ENCODE measurements around the gene SSPN. TPM values are rescaled to one million over a fixed set of nuclear protein-coding genes. Genes with fewer than 3 reads are reported as not detected.

Gene SSPN
- total RNA-seq, 1 experiment from 2014 or later: 3.1 TPM

GRCh38 chr12:26197832-26198231, 2.5 kb downstream of the SSPN start:
- no peak for TF ChIP-seq CTCF (IDR thresholded peaks at IDR 0.05; ENCODE audit: insufficient read depth in 1 of 2, low read depth in 1 of 2, low read length in 1 of 2, severe bottlenecking in 1 of 2, unreplicated experiment in 1 of 2)
- POLR2A ChIA-PET: no interaction called here
- Mint-ChIP-seq H3K4me3 (ENCODE audit: unreplicated experiment) (no peak overlapping the region), H3K27me3 (ENCODE audit: insufficient read depth, unreplicated experiment) (peaks cover 3% of the 10 kb centered on the region), H3K27ac (ENCODE audit: unreplicated experiment) (no peak overlapping the region), H3K36me3 (ENCODE audit: insufficient read depth, unreplicated experiment) (no peaks in the 10 kb centered on the region), H3K4me1 (ENCODE audit: low read depth, unreplicated experiment) (no peaks in the 10 kb centered on the region), H3K9me3 (ENCODE audit: unreplicated experiment) (no peaks in the 10 kb centered on the region)
- CTCF ChIA-PET: interaction anchor here (1.1 kb wide), 1 partner anchor 77 kb away, joined by 3 read pairs; no protein-coding TSS in a partner anchor
- no peaks in the 10 kb centered on the region for H3K9me3 ChIP-seq
- BruUV-seq (replicated peaks): no TSS peak
- no peaks in the 10 kb centered on the region for H3K36me3 ChIP-seq (ENCODE audit: control insufficient read depth, insufficient read depth, low read length)
- H3K27me3 ChIP-seq (replicated peaks; ENCODE audit: control insufficient read depth, insufficient read depth, low read length): no peaks in the 10 kb centered on the region
- H3K4me3 ChIP-seq (ENCODE audit: low read depth, low read length): no peak overlapping the region
- H3K4me1 ChIP-seq: no peaks in the 10 kb centered on the region
- intact Hi-C loops (cut with micrococcal nuclease; ENCODE audit: unreplicated experiment): no loop called here
- no peak for DNase-seq

- no peaks in the 10 kb centered on the region for H3K27me3 ChIP-seq (replicated peaks; ENCODE audit: control insufficient read depth, insufficient read depth, low read length)
- BruUV-seq (replicated peaks): no TSS peak
- intact Hi-C loops (cut with micrococcal nuclease; ENCODE audit: unreplicated experiment): no loop called here
- no peaks in the 10 kb centered on the region for H3K36me3 Mint-ChIP-seq (ENCODE audit: insufficient read depth, unreplicated experiment)
- no peaks in the 10 kb centered on the region for H3K36me3 ChIP-seq (ENCODE audit: control insufficient read depth, insufficient read depth, low read length)
- H3K9me3 Mint-ChIP-seq (ENCODE audit: unreplicated experiment): no peaks in the 10 kb centered on the region
- no peak overlapping the region for H3K27ac Mint-ChIP-seq (ENCODE audit: unreplicated experiment)
- no peak overlapping the region for H3K4me3 ChIP-seq (ENCODE audit: low read depth, low read length)
- no peak for DNase-seq
- POLR2A ChIA-PET: no interaction called here
- no peaks in the 10 kb centered on the region for H3K9me3 ChIP-seq
- peaks cover 3% of the 10 kb centered on the region for H3K27me3 Mint-ChIP-seq (ENCODE audit: insufficient read depth, unreplicated experiment)
- no peak overlapping the region for H3K4me3 Mint-ChIP-seq (ENCODE audit: unreplicated experiment)
- no peaks in the 10 kb centered on the region for H3K4me1 Mint-ChIP-seq (ENCODE audit: low read depth, unreplicated experiment)
- H3K4me1 ChIP-seq: no peaks in the 10 kb centered on the region
- no peak for TF ChIP-seq CTCF (IDR thresholded peaks at IDR 0.05; ENCODE audit: insufficient read depth in 1 of 2, low read depth in 1 of 2, low read length in 1 of 2, severe bottlenecking in 1 of 2, unreplicated experiment in 1 of 2)
- CTCF ChIA-PET: no interaction called here
Measured at GRCh38 chr12:26198742-26199141, 3.4 kb downstream of the SSPN start.

- CTCF ChIA-PET: no interaction called here
- H3K27me3 Mint-ChIP-seq (ENCODE audit: insufficient read depth, unreplicated experiment): peaks cover 3% of the 10 kb centered on the region
Measured at GRCh38 chr12:26203167-26203780, 7.9 kb downstream of the SSPN start.

More at GRCh38 chr12:26203167-26203780, 7.9 kb downstream of the SSPN start:
- no peak overlapping the region for H3K4me3 Mint-ChIP-seq (ENCODE audit: unreplicated experiment)
- Histone ChIP-seq H3K27me3 (replicated peaks; ENCODE audit: control insufficient read depth, insufficient read depth, low read length) (no peaks in the 10 kb centered on the region), H3K4me1 (no peaks in the 10 kb centered on the region), H3K36me3 (ENCODE audit: control insufficient read depth, insufficient read depth, low read length) (no peaks in the 10 kb centered on the region), H3K4me3 (ENCODE audit: low read depth, low read length) (no peak overlapping the region), H3K9me3 (no peaks in the 10 kb centered on the region)
- no peaks in the 10 kb centered on the region for H3K36me3 Mint-ChIP-seq (ENCODE audit: insufficient read depth, unreplicated experiment)
- H3K9me3 Mint-ChIP-seq (ENCODE audit: unreplicated experiment): no peaks in the 10 kb centered on the region
- BruUV-seq (replicated peaks): no TSS peak
- H3K27ac Mint-ChIP-seq (ENCODE audit: unreplicated experiment): no peak overlapping the region
- H3K4me1 Mint-ChIP-seq (ENCODE audit: low read depth, unreplicated experiment): no peaks in the 10 kb centered on the region
- POLR2A ChIA-PET: no interaction called here
- TF ChIP-seq CTCF (IDR thresholded peaks at IDR 0.05; ENCODE audit: insufficient read depth in 1 of 2, low read depth in 1 of 2, low read length in 1 of 2, severe bottlenecking in 1 of 2, unreplicated experiment in 1 of 2): no peak
- intact Hi-C loops (cut with micrococcal nuclease; ENCODE audit: unreplicated experiment): no loop called here
- DNase-seq: no peak

Measured in Caco-2 (cell line).